RWPE2 (cell line): ENCODE results near the gene NUDT22.

Source experiments
- ATAC-seq: fragments of 200-7000 bp; cut with Tn5 transposase; 3 replicates; pipeline ENCODE4 v1.9.1; 2021; ENCODE audit warnings: low read depth
- DNase-seq: peaks from one replicate; pipeline ENCODE4 v3.0.0-alpha.2; 2020; ENCODE audit warnings: low spot score
- H3K27ac ChIP-seq: fragments of 450-650 bp; 2 replicates; pipeline ENCODE4 v1.5.1; 2017; ENCODE audit warnings: mild to moderate bottlenecking; ENCODE audit not compliant: poor library complexity, severe bottlenecking
- H3K27me3 ChIP-seq: fragments of 250-450 bp; sonication (Bioruptor Pico); 2 replicates; pipeline ENCODE4 v1.5.1; 2021; ENCODE audit warnings: mild to moderate bottlenecking, moderate library complexity; ENCODE audit not compliant: insufficient read depth, poor library complexity, severe bottlenecking
- H3K36me3 ChIP-seq: fragments of 250-450 bp; sonication (Bioruptor Pico); 2 replicates; pipeline ENCODE4 v1.5.1; 2020; ENCODE audit warnings: low read depth, mild to moderate bottlenecking, moderate library complexity
- H3K4me1 ChIP-seq: fragments of 250-450 bp; sonication (Bioruptor Pico); 2 replicates; pipeline ENCODE4 v1.5.1; 2021; ENCODE audit warnings: mild to moderate bottlenecking, moderate library complexity; ENCODE audit not compliant: insufficient read depth, poor library complexity, severe bottlenecking
- H3K4me3 ChIP-seq: fragments of 250-450 bp; sonication (Bioruptor Pico); 2 replicates; pipeline ENCODE4 v1.5.1; 2021; ENCODE audit warnings: mild to moderate bottlenecking, moderate library complexity; ENCODE audit not compliant: severe bottlenecking
- H3K9me3 ChIP-seq: fragments of 250-450 bp; sonication (Bioruptor Pico); 2 replicates; pipeline ENCODE4 v1.5.1; 2021; ENCODE audit warnings: mild to moderate bottlenecking, moderate library complexity; ENCODE audit not compliant: severe bottlenecking
- TF ChIP-seq, protein P1 (sequence below): fragments of 450-650 bp; IDR thresholded peaks from one replicate; pipeline ENCODE4 v1.5.1; 2017; ENCODE audit warnings: mild to moderate bottlenecking, moderate library complexity; ENCODE audit not compliant: poor library complexity, severe bottlenecking

The NUDT22 gene

DNA sequence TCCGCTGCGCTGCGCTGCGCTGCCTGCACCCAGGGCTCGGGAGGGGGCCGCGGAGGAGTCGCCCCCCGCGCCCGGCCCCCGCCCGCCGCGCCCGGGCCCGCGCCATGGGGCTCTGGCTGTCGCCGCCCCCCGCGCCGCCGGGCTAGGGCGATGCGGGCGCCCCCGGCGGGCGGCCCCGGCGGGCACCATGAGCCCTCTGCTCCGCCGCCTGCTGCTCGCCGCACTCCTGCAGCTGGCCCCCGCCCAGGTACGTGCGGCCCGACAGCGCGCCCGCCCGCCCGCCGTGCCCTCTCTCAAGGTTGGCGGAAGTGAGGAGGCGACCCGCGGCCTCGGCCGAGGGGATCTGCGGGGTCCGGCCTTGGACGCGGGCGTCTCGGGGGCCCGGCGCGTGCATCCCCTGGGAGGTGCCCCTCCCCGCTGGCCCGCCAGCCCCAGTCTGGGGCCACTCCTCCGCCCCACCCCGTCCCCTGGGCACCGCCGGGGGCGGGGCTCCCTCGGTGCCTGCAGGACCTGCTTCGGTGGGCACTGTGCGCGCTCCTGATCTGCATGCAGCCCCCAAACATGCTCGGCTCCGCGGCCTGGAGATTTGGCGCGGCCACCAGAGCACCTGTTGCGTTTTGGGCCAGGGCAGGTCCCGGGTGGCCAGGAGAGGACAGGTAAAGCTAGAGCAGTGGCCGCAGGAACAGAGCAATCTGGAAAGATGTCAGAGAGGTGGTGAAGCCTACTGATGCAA is 8.7 kb downstream of the NUDT22 start:
- Histone ChIP-seq H3K4me3 (peak overlapping the region; percentile 54), H3K36me3 (peaks cover 15% of the 10 kb centered on the region), H3K27ac (peak overlapping the region; percentile 56), H3K27me3 (no peaks in the 10 kb centered on the region), H3K9me3 (no peaks in the 10 kb centered on the region), H3K4me1 (peaks cover 4% of the 10 kb centered on the region)
- ATAC-seq = peak; percentile 35; the same call in 2 of the 3 replicates
- no peak for DNase-seq
- TF ChIP-seq, protein P1, sequence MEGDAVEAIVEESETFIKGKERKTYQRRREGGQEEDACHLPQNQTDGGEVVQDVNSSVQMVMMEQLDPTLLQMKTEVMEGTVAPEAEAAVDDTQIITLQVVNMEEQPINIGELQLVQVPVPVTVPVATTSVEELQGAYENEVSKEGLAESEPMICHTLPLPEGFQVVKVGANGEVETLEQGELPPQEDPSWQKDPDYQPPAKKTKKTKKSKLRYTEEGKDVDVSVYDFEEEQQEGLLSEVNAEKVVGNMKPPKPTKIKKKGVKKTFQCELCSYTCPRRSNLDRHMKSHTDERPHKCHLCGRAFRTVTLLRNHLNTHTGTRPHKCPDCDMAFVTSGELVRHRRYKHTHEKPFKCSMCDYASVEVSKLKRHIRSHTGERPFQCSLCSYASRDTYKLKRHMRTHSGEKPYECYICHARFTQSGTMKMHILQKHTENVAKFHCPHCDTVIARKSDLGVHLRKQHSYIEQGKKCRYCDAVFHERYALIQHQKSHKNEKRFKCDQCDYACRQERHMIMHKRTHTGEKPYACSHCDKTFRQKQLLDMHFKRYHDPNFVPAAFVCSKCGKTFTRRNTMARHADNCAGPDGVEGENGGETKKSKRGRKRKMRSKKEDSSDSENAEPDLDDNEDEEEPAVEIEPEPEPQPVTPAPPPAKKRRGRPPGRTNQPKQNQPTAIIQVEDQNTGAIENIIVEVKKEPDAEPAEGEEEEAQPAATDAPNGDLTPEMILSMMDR = no peak

DNA sequence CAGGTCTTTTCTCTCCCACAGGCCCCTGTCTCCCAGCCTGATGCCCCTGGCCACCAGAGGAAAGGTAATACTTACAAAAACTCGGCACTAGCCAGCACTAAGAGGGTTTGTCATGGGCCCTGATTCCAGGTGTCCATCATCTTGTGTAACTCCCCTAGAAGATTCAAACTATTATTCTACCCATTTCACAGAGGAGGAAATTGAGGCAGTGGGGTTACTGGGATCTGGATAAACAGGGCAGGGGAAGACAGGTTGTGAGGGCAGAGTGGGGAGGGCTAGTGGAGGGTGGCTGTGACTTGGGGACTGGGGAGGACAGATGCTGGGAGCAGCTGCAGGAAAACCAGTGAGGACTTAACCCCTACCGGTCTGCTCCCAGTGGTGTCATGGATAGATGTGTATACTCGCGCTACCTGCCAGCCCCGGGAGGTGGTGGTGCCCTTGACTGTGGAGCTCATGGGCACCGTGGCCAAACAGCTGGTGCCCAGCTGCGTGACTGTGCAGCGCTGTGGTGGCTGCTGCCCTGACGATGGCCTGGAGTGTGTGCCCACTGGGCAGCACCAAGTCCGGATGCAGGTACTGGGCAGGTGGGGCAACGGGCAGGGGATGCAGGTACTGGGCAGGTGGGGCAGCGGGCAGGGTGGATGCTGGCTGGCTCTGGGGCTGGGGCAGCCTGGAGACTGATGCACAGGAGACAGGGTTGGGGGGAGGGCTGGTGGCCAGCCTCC is 9.5 kb downstream of the NUDT22 start:
- Histone ChIP-seq H3K27me3 (no peaks in the 10 kb centered on the region), H3K4me1 (peaks cover 8% of the 10 kb centered on the region), H3K27ac (peak overlapping the region; percentile 56), H3K9me3 (no peaks in the 10 kb centered on the region), H3K4me3 (peak overlapping the region; percentile 54), H3K36me3 (peaks cover 15% of the 10 kb centered on the region)
- DNase-seq = peak; percentile 69
- ATAC-seq = no peak
- TF ChIP-seq, protein P1 = no peak

DNA sequence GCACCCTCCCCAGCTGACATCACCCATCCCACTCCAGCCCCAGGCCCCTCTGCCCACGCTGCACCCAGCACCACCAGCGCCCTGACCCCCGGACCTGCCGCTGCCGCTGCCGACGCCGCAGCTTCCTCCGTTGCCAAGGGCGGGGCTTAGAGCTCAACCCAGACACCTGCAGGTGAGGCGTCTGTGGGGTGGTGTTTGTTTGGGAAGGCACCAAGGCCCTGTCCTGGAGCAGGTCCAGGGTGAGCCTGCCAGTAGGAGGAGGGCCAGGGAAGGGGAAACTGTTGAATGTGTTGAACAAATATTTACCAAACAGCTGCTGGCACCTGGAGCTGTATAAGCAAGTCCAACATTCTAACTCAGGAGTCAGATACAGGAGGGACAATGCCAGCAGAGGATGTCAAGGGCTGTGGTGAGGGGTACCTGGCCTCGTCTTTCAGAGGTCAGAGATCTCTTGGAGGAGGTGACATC is 11.4 kb downstream of the NUDT22 start:
- H3K36me3 ChIP-seq = peaks cover 18% of the 10 kb centered on the region
- no peak overlapping the region for H3K4me3 ChIP-seq
- no peaks in the 10 kb centered on the region for H3K27me3 ChIP-seq
- H3K4me1 ChIP-seq = peaks cover 9% of the 10 kb centered on the region
- ATAC-seq (no peak), DNase-seq (peak; percentile 71)
- no peaks in the 10 kb centered on the region for H3K9me3 ChIP-seq
- TF ChIP-seq, protein P1 = no peak
- no peak overlapping the region for H3K27ac ChIP-seq

DNA sequence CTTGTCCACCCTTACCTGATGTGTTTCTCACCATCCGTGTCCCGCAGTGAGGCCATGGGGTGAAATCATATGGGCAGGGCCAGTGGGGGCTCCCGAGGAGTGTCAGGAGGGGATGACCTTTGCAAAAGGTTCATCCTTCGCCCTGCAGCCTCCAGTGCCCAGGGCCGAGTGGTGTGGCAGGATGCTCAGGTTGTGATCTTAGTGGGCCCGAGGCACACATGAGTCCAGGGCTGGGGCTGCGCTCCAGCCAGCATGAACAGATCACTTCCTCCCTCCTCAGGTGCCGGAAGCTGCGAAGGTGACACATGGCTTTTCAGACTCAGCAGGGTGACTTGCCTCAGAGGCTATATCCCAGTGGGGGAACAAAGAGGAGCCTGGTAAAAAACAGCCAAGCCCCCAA is 12.0 kb downstream of the NUDT22 start:
- no peaks in the 10 kb centered on the region for H3K27me3 ChIP-seq
- peaks cover 14% of the 10 kb centered on the region for H3K4me1 ChIP-seq
- TF ChIP-seq, protein P1 = no peak
- peaks cover 24% of the 10 kb centered on the region for H3K36me3 ChIP-seq
- H3K9me3 ChIP-seq = no peaks in the 10 kb centered on the region
- DNase-seq = peak; percentile 40
- H3K27ac ChIP-seq = no peak overlapping the region
- no peak overlapping the region for H3K4me3 ChIP-seq
- no peak for ATAC-seq
